Body of pancreas (tissue), 4 donors: ENCODE data around the gene DSCAM.

Experiments used
- CTCF ChIP-seq, 7 experiments: fragments of 450-650 bp in 4 of 7; fragments of 200-600 bp in 3 of 7; sonication (generic) in 3 of 7; IDR thresholded peaks; one replicate each; pipeline ENCODE4 v1.5.1; 2016 to 2019; ENCODE audit warnings: antibody characterized with exemption in 7 of 7
- POLR2A ChIP-seq, 3 donors: fragments of 450-650 bp; IDR thresholded peaks; one replicate each; pipeline ENCODE4 v1.6.1; 2016; ENCODE audit warnings: antibody characterized with exemption in 3 of 3, mild to moderate bottlenecking in 2 of 3

GRCh38 chr21:40723317-40723716 lies 123.6 kb downstream of the DSCAM start:
- TF ChIP-seq CTCF (IDR thresholded peaks at IDR 0.05) (no peak), POLR2A (IDR thresholded peaks at IDR 0.05) (no peak)
